GM23248 (cell line): ENCODE data around the gene ATL1.

ENCODE experiments used
- EZH2 ChIP-seq: fragments of 200-600 bp; sonication (generic); IDR thresholded peaks from 2 replicates; pipeline ENCODE4 v1.6.1; 2018; ENCODE audit warnings: antibody characterized with exemption, mild to moderate bottlenecking; ENCODE audit not compliant: insufficient read depth, poor library complexity, severe bottlenecking
- EZH2phosphoT487 ChIP-seq: fragments of 200-600 bp; sonication (generic); IDR thresholded peaks from 2 replicates; pipeline ENCODE4 v1.6.1; 2018; ENCODE audit warnings: antibody characterized with exemption, moderate library complexity, mild to moderate bottlenecking, low read depth; ENCODE audit not compliant: insufficient read depth

- TF ChIP-seq EZH2 (no peak), EZH2phosphoT487 (no peak)
Observed at GRCh38 chr14:50659327-50659974, 99.5 kb downstream of the ATL1 start.
